Posterior cingulate gyrus (tissue), 11 donors: ENCODE measurements around the gene DHH.
A peak's percentile ranks its signal among the peaks of the same experiment; 100 is the strongest.
"Not testable (repeated sequence)": the region's sequence is repeated elsewhere in the genome, so short reads cannot be mapped to it uniquely, and the experiment has no call there.

Experiments
- DNase-seq, 10 donors: peaks; one replicate each; pipeline versions ENCODE4 v3.0.0 to v3.0.0-alpha.2; 2020 to 2021; ENCODE audit warnings: mixed read lengths in 3 of 10
- intact Hi-C: fragments of 100-400 bp; cut with DNase I; formaldehyde crosslinking; loops from one replicate; pipeline ENCODE4 v1.15.1; 2023

Gene DHH

DNA sequence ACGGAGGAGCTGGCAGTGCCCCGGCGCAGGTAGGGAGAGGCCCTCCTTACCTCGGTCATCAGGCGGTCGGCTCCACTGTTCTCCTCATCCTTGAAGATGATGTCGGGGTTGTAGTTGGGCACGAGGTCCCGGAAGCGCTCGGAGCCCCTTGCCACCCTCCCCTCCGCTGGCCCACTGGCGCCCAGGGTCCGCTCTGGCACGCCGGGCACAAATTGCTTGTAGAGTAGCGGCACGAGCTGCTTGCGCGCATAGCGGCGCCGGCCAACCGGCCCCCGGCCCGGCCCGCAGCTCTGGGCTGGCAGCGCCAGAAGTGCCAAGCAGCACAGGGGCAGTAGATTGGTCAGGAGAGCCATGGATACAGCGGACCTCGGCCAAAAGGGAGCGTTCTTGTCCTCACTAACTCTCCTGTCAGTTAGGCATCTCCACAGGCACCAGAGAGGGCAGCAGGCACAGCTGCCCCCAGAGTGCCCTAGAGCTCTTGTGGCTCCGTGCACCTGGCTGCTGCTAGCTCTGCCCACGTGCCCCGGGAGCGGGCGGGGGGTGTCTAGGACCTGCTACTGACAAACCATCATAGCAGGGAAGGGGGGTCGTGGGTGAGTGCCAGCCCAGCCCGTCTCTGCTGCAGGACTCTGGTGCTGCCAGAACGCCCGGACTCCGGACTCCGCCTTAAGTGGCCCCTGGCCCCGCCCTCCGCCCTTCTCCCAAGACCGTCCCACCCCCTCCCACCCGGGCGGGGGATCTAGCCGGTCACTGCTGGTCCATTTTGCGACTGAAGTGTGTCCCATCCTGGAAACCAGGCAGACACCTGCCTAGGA, at the start of gene DHH:
Gene DHH, minus strand, starts transcription at position 642 of the 815 bp plus-strand sequence. Its CDS starts 289 bp downstream, at position 353.
- intact Hi-C loops = no loop called here
- DNase-seq = peak in 5 of 10 donors; percentile 23 to 90 (median 30)

DNA sequence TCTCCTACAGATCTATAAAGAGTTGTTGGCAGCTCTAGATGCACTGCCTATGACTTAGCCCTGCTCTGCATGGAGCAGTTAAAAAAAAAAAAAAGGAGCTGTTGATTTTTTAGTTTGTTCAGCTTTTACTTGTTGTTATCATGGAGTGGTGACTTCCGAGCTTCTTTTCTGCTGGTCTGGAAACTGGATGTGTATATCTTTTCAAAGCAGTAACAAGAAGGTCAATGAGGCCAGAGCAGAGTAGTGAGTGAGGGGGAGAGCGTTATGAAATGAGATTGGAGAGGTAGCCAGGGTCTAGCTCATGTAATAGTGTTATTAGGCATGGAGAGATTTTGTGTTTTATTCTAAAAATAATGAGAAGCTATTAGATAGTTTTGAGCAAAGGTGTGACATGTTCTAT, 49.8 kb upstream of the DHH start:
- intact Hi-C loops = no loop called here

GRCh38 chr12:49138999-49139398, 44.4 kb upstream of the DHH start:
- no peak for DNase-seq
- intact Hi-C loops = no loop called here

More for the DNA sequence above, 49.8 kb upstream of the DHH start:
- DNase-seq = no peak

DNA sequence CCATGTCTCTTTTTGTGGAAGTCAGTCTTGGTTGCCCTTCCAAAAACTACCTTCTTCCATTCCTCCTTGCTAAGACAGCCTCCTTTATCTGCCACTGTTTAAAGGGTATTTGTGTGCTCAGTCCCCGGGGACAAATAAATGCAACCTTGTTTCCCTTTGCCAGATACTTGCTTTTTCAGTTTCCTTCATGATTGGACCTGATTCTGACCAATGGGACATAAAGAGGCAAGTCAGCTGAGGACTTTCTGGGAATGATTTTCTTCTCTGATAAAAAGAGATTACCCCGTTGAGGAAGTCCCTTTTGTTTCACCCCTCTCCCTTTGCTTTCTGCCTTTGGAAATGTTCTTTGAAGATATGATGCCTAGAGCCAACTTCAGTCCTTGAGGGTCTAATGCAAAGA, 44.0 kb upstream of the DHH start:
- intact Hi-C loops = no loop called here
- no peak for DNase-seq

DNA sequence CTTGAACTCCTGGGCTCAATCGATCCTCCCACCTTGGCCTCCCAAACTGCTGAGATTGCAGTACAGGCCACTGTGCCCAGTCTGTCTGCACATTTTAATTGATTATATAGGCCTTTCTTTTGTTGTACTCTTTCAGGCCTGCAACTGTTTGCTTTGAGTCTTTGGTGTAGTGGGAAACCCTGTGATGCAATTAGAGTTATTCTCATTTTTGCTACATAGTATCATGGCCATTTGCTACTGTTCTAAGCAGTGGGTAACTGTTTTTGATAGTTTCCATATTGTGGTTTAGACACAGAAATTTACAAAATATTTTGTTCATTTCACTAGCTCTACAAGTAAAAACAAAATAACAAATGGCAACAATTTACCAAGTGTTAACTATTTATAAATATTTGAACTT, 42.9 kb upstream of the DHH start:
- intact Hi-C loops = no loop called here
- no peak for DNase-seq

DNA sequence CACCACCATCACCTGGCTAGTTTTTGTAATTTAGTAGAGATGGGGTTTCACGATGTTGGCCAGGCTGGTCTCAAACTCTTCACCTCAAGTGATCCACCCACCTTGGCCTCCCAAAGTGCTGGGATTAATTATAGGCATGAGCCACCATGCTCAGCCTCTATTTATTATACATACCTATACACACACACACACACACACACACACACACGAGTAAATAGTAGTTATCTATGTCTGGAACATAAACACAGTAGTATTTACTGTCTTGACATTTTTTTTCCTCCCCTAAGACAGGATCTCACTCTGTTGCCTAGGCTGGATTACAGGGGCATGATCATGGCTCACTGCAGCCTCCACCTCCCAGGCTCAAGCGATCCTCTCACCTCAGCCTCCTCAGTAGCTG, 42.4 kb upstream of the DHH start:
- intact Hi-C loops = not testable (repeated sequence)
- peak in 1 of 10 donors; percentile 10 for DNase-seq

DNA sequence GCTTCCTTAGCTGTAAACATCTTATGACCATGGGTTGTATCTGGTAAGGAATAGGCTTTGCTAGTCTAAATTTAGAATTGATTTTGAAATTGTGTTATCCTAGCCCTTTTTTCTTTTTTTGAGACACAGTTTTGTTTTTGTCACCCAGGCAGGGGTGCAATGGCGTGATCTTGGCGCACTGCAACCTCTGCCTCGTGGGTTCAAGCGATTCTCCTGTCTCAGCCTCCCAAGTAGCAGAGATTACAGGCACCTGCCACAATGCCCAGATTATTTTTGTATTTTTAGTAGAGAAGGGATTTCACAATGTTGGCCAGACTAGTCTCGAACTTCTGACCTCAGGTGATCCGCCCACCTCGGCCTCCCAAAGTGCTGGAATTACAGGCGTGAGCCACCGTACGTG, 39.0 kb upstream of the DHH start:
- intact Hi-C loops = no loop called here
- DNase-seq = peak in 1 of 10 donors; percentile 64

GRCh38 chr12:49133014-49133413, 38.4 kb upstream of the DHH start:
- intact Hi-C loops = no loop called here
- DNase-seq = peak in 1 of 10 donors; percentile 35

DNA sequence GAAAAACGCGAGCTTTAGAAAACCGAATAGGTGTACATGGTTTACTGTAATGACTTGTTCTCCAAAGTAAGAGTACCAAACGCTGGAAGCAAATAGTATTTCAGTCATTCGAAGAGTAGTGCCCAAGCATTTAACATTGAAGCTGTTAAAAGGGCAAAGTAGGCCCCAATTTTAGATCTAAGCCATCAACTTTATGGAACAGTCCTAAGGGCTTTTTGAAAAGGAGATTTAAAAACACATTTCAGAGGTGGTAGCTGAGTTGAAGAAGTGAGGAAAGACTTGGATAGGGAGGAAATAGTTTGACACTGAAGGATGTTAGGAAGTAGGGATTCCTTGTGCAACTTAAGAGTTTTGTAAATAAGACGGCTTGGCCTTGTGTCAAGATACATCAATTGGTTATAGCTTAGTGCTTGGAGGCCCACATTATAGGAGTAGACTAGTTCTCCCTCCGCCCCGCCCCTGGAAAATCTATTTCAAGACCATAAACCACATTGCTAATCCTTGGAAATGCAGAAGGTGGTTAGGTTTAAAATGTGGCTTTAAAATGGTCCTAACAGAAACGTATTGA, 37.4 kb upstream of the DHH start:
- peak in 2 of 10 donors; percentile 8 to 50 for DNase-seq
- intact Hi-C loops = loop anchor here (1.0 kb wide), 1 partner anchor 101 kb away; no protein-coding TSS in a partner anchor

DNA sequence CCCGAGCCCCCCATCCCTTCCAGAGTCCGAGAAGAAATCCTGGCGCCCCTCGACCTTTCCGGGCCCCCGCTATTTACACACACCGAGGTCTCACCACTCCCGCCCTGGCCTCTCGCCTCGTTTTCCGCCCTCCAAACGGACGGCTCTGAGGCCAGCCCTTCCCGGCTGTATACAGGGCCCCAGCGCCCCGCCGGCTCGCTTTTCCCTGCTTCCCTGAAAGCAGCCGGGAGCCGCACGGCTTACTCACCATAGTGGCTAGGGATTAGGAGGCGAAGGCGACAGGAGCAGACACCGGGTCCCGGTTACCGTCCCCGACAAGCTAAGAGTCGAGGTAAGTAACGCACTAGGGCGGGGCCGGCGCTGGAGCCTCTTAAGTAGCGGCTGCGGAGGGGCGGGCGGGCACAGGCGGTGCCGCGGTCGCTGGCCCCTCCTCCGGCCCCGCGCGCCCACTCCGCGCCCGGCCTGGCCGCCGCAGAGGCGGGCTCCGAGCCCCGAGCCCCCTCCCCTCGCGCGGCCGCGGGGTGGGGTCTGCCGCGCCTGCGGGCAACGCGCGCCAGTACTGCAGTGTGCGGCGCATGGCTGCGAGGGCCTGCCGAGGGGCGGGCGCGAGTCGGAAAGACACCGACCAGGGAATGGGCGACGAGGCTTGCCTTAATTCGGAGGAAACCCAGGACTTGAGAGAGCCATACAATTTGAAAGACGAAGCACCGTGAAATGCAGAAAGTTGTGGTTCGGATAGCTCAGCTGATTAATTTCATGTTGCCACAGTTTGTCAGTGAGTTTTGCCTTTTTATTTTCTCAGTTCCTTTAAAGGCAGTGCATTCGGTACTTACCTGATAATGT, 36.7 kb upstream of the DHH start, which contains the start of gene TUBA1B:
Gene TUBA1B, minus strand, starts transcription at position 345 of the 843 bp plus-strand sequence. Its CDS starts 95 bp downstream, at position 250.
- intact Hi-C loops = loop anchor here (1.0 kb wide), 1 partner anchor 102 kb away; no protein-coding TSS in a partner anchor
- DNase-seq = peak; percentile 84 to 99 (median 93)

DNA sequence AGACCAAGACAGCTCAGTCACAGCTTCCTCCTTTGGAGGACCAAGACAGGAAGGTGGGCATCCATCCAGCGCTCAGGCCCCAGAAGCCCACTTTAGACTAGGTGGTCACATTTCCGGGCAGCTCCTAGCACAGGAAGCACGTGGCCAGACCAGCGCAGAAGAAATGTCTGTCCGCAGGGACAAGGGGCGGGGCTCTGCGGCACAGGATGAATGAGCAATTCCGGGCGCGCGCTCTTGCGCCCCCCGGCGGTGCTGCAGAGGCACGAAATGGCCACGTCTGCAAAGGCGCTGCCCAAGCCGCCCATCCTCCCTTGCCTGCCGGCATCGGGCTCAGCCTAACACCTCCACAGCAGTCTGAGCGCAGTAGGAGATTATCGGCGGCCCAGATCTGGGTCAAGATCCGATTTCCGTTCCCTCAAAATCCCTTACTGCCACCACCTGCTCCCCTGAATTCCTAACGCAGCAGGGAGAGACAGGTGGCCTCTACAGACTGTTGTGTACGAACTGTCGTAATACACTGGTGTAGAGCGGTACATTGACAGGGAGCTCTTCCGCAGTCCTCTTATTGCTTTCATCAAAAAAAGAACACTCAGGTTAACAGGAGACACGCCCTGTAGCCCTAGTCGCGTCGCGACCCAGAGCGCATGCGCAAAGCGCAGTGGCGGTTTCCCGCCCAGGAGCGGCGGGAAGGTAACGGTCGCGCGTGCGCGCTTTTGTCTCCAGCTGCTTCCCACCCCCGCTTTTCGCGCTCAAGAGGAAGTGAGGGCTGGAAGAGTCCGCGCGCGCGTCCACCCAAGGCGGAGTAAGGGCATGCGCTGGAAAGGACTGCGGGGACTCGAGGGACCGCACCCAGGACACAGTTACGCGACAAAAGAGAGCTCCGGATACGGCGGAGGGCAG, 35.8 kb upstream of the DHH start:
- peak; percentile 82 to 99 (median 91) for DNase-seq
- intact Hi-C loops = loop anchor here (1.0 kb wide), 1 partner anchor 103 kb away; no protein-coding TSS in a partner anchor

GRCh38 chr12:49129332-49130150, 34.9 kb upstream of the DHH start:
- DNase-seq = peak in 1 of 10 donors; percentile 76
- intact Hi-C loops = no loop called here

DNA sequence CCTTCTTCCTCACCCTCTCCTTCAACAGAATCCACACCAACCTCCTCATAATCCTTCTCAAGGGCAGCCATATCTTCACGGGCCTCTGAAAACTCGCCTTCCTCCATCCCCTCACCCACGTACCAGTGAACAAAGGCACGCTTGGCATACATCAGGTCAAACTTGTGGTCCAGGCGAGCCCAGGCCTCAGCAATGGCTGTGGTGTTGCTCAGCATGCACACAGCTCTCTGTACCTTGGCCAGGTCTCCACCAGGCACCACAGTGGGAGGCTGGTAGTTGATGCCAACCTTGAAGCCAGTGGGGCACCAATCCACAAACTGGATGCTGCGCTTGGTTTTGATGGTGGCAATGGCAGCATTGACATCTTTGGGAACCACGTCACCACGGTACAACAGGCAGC, 33.4 kb upstream of the DHH start:
- DNase-seq, intact Hi-C loops: not testable (repeated sequence)

DNA sequence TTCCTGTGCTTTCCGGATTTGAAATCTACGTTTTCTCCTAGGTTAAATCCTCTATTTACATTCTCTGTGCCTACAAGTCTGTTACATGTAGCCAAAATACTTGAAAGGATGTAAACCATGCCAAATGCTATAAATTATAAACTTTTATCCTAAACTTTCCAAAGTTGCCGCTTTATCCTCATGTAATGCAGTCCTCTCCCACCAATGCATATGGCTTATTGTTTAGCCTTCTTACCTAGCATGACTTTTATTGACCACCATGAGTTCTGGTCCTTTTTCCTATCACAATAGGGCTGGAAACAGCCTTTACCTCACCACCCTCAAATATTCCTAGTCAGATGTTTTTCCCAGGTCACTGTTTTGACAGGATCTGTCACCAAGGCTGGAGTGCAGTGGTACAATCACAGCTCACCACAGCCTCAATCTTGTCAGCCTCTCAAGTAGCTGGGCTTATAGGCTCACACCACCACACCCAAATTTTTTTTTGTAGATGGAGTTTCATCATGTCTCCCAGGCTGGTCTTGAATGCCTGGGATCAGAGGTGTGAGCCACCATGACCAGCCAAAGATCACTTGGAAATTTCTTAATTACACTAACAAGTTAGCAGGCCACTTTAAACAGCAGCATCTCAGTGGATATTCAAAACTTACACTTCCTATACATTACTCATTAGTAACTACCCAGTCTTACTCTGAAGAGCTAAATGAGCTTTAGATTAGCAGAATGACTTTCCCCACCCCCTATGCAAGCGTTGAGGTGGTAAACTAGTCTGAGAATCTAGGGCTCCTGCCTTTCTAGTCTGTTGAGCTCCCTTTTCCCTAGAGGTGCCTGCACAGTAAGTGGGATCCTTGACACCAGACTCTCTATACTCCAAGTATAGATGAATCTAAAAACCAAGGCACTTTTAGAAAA, 32.5 kb upstream of the DHH start:
- intact Hi-C loops = no loop called here
- no peak for DNase-seq

DNA sequence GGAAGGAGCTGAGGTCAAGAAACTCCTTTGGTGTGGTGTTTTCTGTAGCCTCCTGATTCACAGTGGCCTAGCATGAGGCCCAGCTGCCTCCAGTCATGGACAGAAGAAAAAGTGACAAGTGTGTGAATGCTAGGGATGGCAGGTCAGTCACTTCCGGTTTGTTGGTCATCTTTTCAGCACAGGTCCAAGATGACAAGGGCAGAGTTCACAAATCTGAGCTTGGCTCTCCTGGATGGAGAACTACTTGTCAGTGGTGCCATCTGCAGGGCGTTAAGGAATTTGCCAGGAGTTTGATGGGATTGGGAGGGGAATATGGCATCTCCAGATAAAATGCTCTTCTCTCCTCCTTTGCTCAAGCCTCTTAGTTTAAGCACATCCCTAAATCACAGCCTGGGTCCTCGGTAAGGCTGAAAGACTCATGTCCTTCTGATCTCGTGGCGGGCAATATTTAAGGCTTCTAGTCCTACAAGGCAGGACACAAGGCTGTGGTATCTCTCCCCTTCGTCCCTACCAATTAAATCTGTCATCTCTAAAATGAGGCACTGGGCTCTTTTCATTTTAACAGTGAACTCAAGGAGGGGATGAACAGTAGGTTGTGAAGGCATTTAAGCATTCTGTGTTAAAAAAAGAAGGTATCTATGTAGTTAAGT, 26.6 kb upstream of the DHH start:
- peak in 7 of 10 donors; percentile 28 to 64 (median 54) for DNase-seq
- intact Hi-C loops = loop anchor here (2.0 to 5.0 kb wide), 2 partner anchors 32 to 59 kb away; partner anchors contain the start of gene KMT2D

DNA sequence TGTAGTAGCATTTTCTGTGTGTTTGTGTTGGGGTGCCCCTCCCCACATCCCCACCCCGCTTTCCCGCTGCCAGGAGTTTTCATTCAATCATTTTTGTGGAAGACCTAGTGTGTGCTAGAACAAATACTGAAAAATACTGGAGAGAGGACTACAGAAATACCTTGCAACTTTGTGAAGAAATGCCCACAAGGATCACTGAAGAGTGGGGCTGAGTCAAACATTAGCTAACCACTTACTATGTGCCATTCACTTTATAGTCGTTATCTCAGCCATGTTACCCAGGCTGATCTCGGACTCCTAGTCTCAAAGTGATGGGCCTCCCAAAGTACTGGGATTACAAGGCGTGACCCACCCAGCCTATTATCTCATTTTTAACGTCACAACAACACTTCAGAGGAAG, 16.6 kb upstream of the DHH start:
- intact Hi-C loops = no loop called here
- DNase-seq = no peak
